Measurements from ENCODE around the gene AHCYL2. TPM values are rescaled to one million over a fixed set of nuclear protein-coding genes. Genes with fewer than 3 reads are reported as not detected.

The AHCYL2 gene
- total and polyA plus RNA-seq, 2 donors (not counting 1 experiment from before 2014, with no cell fraction given), result 8.8 to 26.2 TPM

DNA sequence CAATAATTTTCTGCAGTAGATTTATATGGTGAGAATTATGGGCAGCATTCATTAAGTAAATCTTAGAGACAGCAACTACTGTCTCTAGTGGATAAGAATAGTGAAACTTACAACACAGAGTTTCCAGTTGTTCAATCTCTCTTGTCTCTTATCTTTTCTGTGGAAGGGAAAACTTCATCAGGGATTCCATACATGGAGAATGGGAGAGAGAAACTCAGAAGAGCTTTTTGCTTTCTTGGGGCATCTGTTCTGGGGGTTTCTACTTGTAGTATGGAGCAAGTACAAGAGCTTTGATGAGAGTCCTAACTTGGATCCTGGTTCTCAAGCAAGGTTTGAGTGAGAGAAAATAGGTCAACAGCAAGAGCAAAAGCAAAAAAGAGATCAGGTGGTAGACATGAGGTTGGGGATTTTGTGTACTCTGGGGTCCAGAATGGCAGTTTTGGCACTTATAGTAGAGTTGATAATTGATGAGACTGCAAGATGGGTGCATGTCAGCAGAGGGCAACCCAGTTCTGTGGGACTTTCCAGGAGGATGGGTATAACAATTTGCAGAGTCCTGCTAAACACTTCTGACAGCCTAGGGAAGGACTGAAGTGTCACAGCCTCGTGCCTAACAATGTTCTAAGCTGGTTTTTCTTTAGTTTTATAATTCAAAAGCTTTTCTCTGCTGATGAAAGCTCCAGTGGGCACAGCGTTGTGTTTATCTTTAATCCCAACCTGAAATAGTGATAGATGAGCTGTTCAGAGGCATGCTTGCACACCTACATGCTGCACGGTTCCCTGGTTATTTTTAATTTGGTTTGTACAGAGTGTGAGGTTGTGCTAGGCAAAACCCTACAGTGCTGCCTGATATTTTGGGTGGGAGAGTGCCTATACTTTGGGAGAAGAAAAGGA lies 177.4 kb downstream of the AHCYL2 start:
- H3K79me2 ChIP-seq (ENCODE audit: control insufficient read depth, insufficient read depth, low read length), result no peaks in the 10 kb centered on the region
- H3K9ac ChIP-seq (ENCODE audit: low read length), result no peak overlapping the region
- Mint-ChIP-seq H3K27me3 (no peaks in the 10 kb centered on the region), H3K27ac (no peak overlapping the region), H3K4me3 (no peak overlapping the region), H3K4me1 (no peaks in the 10 kb centered on the region), H3K9me3 (ENCODE audit: insufficient read depth) (no peaks in the 10 kb centered on the region)
- no peak overlapping the region for H3K4me3 ChIP-seq (ENCODE audit: control extremely low read depth in 1 of 5, extremely low read depth in 1 of 5, insufficient read depth in 1 of 5, low read depth in 2 of 5, low read length in 4 of 5)
- H3K4me2 ChIP-seq (replicated peaks; ENCODE audit: low read depth, low read length, poor library complexity, severe bottlenecking), result no peak overlapping the region
- no peak overlapping the region for H3K27ac ChIP-seq (ENCODE audit: low read length in 2 of 2)
- ChIA-PET CTCF (interaction anchor here (1.0 to 2.0 kb wide), 4 partner anchors 26 to 424 kb away, joined by 3 to 4 read pairs (median 4); no protein-coding TSS in a partner anchor), POLR2A (no interaction called here)
- DNase-seq, result peak; percentile 14
- no peak overlapping the region for H2AFZ ChIP-seq (ENCODE audit: insufficient read depth, low read depth, low read length, poor library complexity, severe bottlenecking)
- TF ChIP-seq EZH2 (IDR thresholded peaks at IDR 0.05; ENCODE audit: borderline replicate concordance, insufficient read depth, low read depth, low read length, poor library complexity, severe bottlenecking), result no peak
- TF ChIP-seq, protein P1, sequence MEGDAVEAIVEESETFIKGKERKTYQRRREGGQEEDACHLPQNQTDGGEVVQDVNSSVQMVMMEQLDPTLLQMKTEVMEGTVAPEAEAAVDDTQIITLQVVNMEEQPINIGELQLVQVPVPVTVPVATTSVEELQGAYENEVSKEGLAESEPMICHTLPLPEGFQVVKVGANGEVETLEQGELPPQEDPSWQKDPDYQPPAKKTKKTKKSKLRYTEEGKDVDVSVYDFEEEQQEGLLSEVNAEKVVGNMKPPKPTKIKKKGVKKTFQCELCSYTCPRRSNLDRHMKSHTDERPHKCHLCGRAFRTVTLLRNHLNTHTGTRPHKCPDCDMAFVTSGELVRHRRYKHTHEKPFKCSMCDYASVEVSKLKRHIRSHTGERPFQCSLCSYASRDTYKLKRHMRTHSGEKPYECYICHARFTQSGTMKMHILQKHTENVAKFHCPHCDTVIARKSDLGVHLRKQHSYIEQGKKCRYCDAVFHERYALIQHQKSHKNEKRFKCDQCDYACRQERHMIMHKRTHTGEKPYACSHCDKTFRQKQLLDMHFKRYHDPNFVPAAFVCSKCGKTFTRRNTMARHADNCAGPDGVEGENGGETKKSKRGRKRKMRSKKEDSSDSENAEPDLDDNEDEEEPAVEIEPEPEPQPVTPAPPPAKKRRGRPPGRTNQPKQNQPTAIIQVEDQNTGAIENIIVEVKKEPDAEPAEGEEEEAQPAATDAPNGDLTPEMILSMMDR (IDR thresholded peaks at IDR 0.05), result peak; percentile 24
- H3K4me1 ChIP-seq (ENCODE audit: control insufficient read depth in 2 of 2, insufficient read depth in 2 of 2, low read length in 2 of 2), result no peaks in the 10 kb centered on the region
- intact Hi-C loops (cut with micrococcal nuclease), result loop anchor here (1.0 kb wide), 1 partner anchor 70 kb away; no protein-coding TSS in a partner anchor
- no peaks in the 10 kb centered on the region for H3K27me3 ChIP-seq (replicated peaks in 1 of 4; ENCODE audit: control extremely low read depth in 1 of 4, control insufficient read depth in 3 of 4, insufficient read depth in 4 of 4, low read length in 3 of 4)
- peaks cover 5 to 34% of the 10 kb centered on the region in 2 experiments for H3K36me3 ChIP-seq (replicated peaks in 1 of 2; ENCODE audit: control extremely low read depth in 1 of 2, control insufficient read depth in 1 of 2, extremely low read depth in 1 of 2, insufficient read depth in 2 of 2, low read length in 1 of 2)
- no peaks in the 10 kb centered on the region for H3K9me3 ChIP-seq (ENCODE audit: control extremely low read depth in 1 of 3, control insufficient read depth in 2 of 3, insufficient read depth in 1 of 3, low read length in 2 of 3)
- 77% methylated on average over 2 of the region's 3 CpGs for WGBS (ENCODE audit: insufficient coverage)
- no peak for ATAC-seq (ENCODE audit: low read depth)
- H4K20me1 ChIP-seq (ENCODE audit: control insufficient read depth, insufficient read depth, low read length, poor library complexity, severe bottlenecking), result no peaks in the 10 kb centered on the region

DNA sequence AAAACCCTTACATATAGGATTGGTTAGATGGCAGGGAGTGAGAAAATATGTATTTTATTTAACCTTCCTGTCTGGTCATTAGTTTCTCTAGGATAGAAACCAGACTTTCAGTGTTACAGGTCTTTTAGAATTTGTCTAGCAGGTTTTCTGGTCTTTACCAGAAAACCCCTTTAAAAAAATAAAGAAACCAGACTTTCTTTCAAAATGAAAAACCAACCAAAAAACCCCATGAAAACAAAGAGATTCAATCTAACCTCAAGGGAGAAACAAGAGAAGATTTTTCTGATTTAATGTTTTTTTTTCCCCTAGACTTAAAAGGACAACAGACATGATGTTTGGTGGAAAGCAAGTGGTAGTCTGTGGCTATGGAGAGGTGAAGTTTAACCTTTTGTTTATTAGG lies 180.7 kb downstream of the AHCYL2 start:
- H2AFZ ChIP-seq (ENCODE audit: insufficient read depth, low read depth, low read length, poor library complexity, severe bottlenecking), result no peak overlapping the region
- POLR2A ChIA-PET, result no interaction called here
- intact Hi-C loops (cut with micrococcal nuclease), result no loop called here

More for the DNA sequence above, 180.7 kb downstream of the AHCYL2 start:
- Histone ChIP-seq H3K4me1 (ENCODE audit: control insufficient read depth in 2 of 2, insufficient read depth in 2 of 2, low read length in 2 of 2) (no peaks in the 10 kb centered on the region), H3K9ac (ENCODE audit: low read length) (no peak overlapping the region), H3K27ac (ENCODE audit: low read length in 2 of 2) (no peak overlapping the region), H3K4me3 (ENCODE audit: control extremely low read depth in 1 of 5, extremely low read depth in 1 of 5, insufficient read depth in 1 of 5, low read depth in 2 of 5, low read length in 4 of 5) (no peak overlapping the region), H3K27me3 (replicated peaks in 1 of 4; ENCODE audit: control extremely low read depth in 1 of 4, control insufficient read depth in 3 of 4, insufficient read depth in 4 of 4, low read length in 3 of 4) (no peaks in the 10 kb centered on the region), H3K79me2 (ENCODE audit: control insufficient read depth, insufficient read depth, low read length) (no peaks in the 10 kb centered on the region), H3K36me3 (replicated peaks in 1 of 2; ENCODE audit: control extremely low read depth in 1 of 2, control insufficient read depth in 1 of 2, extremely low read depth in 1 of 2, insufficient read depth in 2 of 2, low read length in 1 of 2) (peaks cover 9 to 27% of the 10 kb centered on the region in 2 experiments), H3K9me3 (ENCODE audit: control extremely low read depth in 1 of 3, control insufficient read depth in 2 of 3, insufficient read depth in 1 of 3, low read length in 2 of 3) (no peaks in the 10 kb centered on the region), H3K4me2 (replicated peaks; ENCODE audit: low read depth, low read length, poor library complexity, severe bottlenecking) (no peak overlapping the region), H4K20me1 (ENCODE audit: control insufficient read depth, insufficient read depth, low read length, poor library complexity, severe bottlenecking) (no peaks in the 10 kb centered on the region)
- ATAC-seq (ENCODE audit: low read depth) (no peak), DNase-seq (no peak)
- no peaks in the 10 kb centered on the region for H3K4me1 Mint-ChIP-seq
- CTCF ChIA-PET, result no interaction called here
- H3K9me3 Mint-ChIP-seq (ENCODE audit: insufficient read depth), result no peaks in the 10 kb centered on the region
- TF ChIP-seq, protein P1 (IDR thresholded peaks at IDR 0.05), result no peak
- no peak for TF ChIP-seq EZH2 (IDR thresholded peaks at IDR 0.05; ENCODE audit: borderline replicate concordance, insufficient read depth, low read depth, low read length, poor library complexity, severe bottlenecking)
- no peak overlapping the region for H3K27ac Mint-ChIP-seq
- no peak overlapping the region for H3K4me3 Mint-ChIP-seq
- H3K27me3 Mint-ChIP-seq, result no peaks in the 10 kb centered on the region

Data from B cell (primary cell).